Pancreas (tissue), 10 donors: ENCODE results near the gene F12. TPM values are rescaled to one million over a fixed set of nuclear protein-coding genes. Genes with fewer than 3 reads are reported as not detected.
A peak's percentile ranks its signal among the peaks of the same experiment; 100 is the strongest.

ENCODE experiments used
- ATAC-seq, 4 donors: fragments of 200-7000 bp; cut with Tn5 transposase; one replicate each; pipeline versions ENCODE4 v1.8.0 to v1.9.1; 2020; ENCODE audit warnings: mild to moderate bottlenecking in 4 of 4, moderate library complexity in 4 of 4
- DNase-seq, 6 donors: peaks; one replicate each; pipeline ENCODE4 v3.0.0-alpha.2; 2020
- FAIRE-seq: peaks from 2 replicates; lab custom pipeline; 2012; peaks lifted over from hg19 to GRCh38; lab: Jason Lieb, UNC
- H3K27ac ChIP-seq, 4 donors: fragments of 200-600 bp; sonication (generic); 1 replicate in 3 of 4; 2 replicates in 1 of 4; pipeline versions ENCODE4 v1.5.0 to v1.8.0; 2020
- H3K27me3 ChIP-seq, 4 donors: fragments of 200-600 bp; one replicate each; pipeline ENCODE4 v1.8.0; 2021
- H3K36me3 ChIP-seq, 3 donors: fragments of 200-600 bp; sonication (generic) in 1 of 3; one replicate each; pipeline versions ENCODE4 v1.5.0 to v1.8.0; 2020 to 2021
- H3K4me1 ChIP-seq, 3 donors: fragments of 200-600 bp; one replicate each; pipeline ENCODE4 v1.8.0; 2021
- H3K4me3 ChIP-seq, 4 donors: fragments of 200-600 bp; sonication (generic) in 2 of 4; one replicate each; pipeline versions ENCODE4 v1.5.0 to v1.8.0; 2020 to 2021
- H3K9me3 ChIP-seq, 4 donors: fragments of 200-600 bp; one replicate each; pipeline ENCODE4 v1.8.0; 2021
- CTCF ChIP-seq, 4 donors: fragments of 200-600 bp; sonication (generic) in 3 of 4; IDR thresholded peaks; one replicate each; pipeline versions ENCODE4 v1.5.0 to v1.8.0; 2021; ENCODE audit warnings: antibody characterized with exemption in 4 of 4
- WGBS, 2 donors: extraction: QIAGEN DNeasy Blood & Tissue Kit; methylation state at CpG; one replicate each; pipeline ENCODE4 v1.1.7; 2013; 5-methylcytosine and 5-hydroxymethylcytosine counted together
- intact Hi-C, 3 donors: fragments of 100-400 bp; cut with DNase I; formaldehyde crosslinking; loops; one replicate each; pipeline versions ENCODE4 v1.11.1 to v1.14.2; 2022
- polyA plus RNA-seq, 2 donors: library from polyadenylated mRNA; stranded (reverse); fragments of 200-250 nt; gene quantifications; one replicate each; pipeline ENCODE4 v1.2.3, GENCODE V29; 2013
- total RNA-seq, 6 donors: library from RNA; stranded (reverse); fragmentation: NEBNext Ultra II Directional in 4 of 6; extraction: Animal tissue kit (Norgen Biotek cat#: 25700) in 4 of 6; gene quantifications; one replicate each; pipeline versions ENCODE4 v1.2.1 to v1.2.4, GENCODE V29; 2021 to 2023
- donor health status: healthy with polysubstance abuse.
- donor health status: DM: no; HTN: no; CAD: no; lungs with moderate emphysema.
- donor health status: DM: no; HTN: no; CAD: no.
- donor health status: control.
- donor health status: control.
- donor health status: Bipolar disorder and iron deficiency.
- donor health status: DM: yes; HTN: yes; CAD: no.
- donor health status: DM: no; HTN: no; CAD: no.
- donor health status: DM: no; HTN: no; CAD: no.
- donor health status: DM: yes; HTN: yes; CAD: no.

The F12 gene
- total and polyA plus RNA-seq, 8 donors = 0.83 to 2.6 (median 1.8) TPM

- H3K4me1 ChIP-seq = peaks cover 4 to 14% (median 8%) of the 10 kb centered on the region in 3 donors
- FAIRE-seq (no peak), ATAC-seq (peak; percentile 86 to 92 (median 88)), DNase-seq (peak; percentile 82 to 96 (median 88))
- WGBS, 2 donors = 0% methylated on average over 77 to 93 of the region's 93 CpGs
- H3K36me3 ChIP-seq = no peaks in the 10 kb centered on the region
- H3K9me3 ChIP-seq = no peaks in the 10 kb centered on the region
- H3K4me3 ChIP-seq = peak overlapping the region; percentile 17 to 70 (median 56)
- H3K27ac ChIP-seq = no peak overlapping the region
- intact Hi-C loops = no loop called here
- peaks cover 0 to 8% (median 0%) of the 10 kb centered on the region in 4 donors for H3K27me3 ChIP-seq
- TF ChIP-seq CTCF (IDR thresholded peaks at IDR 0.05) = peak; percentile 42 to 66 (median 54)
These were observed 5.3 kb downstream of the F12 start for GRCh38 chr5:177403792-177404640.

GRCh38 chr5:177403102-177403791 lies 6.1 kb downstream of the F12 start:
- Histone ChIP-seq H3K4me3 (peak overlapping the region; percentile 17 to 70 (median 56)), H3K36me3 (no peaks in the 10 kb centered on the region), H3K4me1 (peaks cover 4 to 14% (median 8%) of the 10 kb centered on the region in 3 donors), H3K27me3 (peaks cover 0 to 8% (median 0%) of the 10 kb centered on the region in 4 donors), H3K9me3 (no peaks in the 10 kb centered on the region), H3K27ac (no peak overlapping the region)
- TF ChIP-seq CTCF (IDR thresholded peaks at IDR 0.05) = no peak
- ATAC-seq (peak; percentile 13 to 26 (median 22)), DNase-seq (peak in 3 of 6 donors; percentile 62 to 81 (median 69)), FAIRE-seq (no peak)
- intact Hi-C loops = no loop called here
- 2 to 3% methylated on average over 56 to 61 of the region's 61 CpGs for WGBS, 2 donors

GRCh38 chr5:177402271-177403043 lies 6.9 kb downstream of the F12 start:
- peak overlapping the region in 3 of 4 donors; percentile 46 to 70 (median 65) for H3K4me3 ChIP-seq
- H3K36me3 ChIP-seq = no peaks in the 10 kb centered on the region
- FAIRE-seq (no peak), DNase-seq (peak; percentile 74 to 92 (median 83)), ATAC-seq (peak; percentile 69 to 78 (median 74))
- peak in 3 of 4 donors; percentile 10 to 22 (median 18) for TF ChIP-seq CTCF (IDR thresholded peaks at IDR 0.05)
- H3K27me3 ChIP-seq = peaks cover 0 to 8% (median 0%) of the 10 kb centered on the region in 4 donors
- H3K9me3 ChIP-seq = no peaks in the 10 kb centered on the region
- H3K4me1 ChIP-seq = peaks cover 4 to 14% (median 8%) of the 10 kb centered on the region in 3 donors
- peak overlapping the region in 1 of 4 donors; percentile 8 for H3K27ac ChIP-seq
- 6% methylated on average over 49 of the region's 49 CpGs for WGBS, 2 donors
- intact Hi-C loops = no loop called here

GRCh38 chr5:177399997-177400868 lies 9.1 kb downstream of the F12 start, which contains the start of gene PFN3:
Gene PFN3, minus strand, starts transcription at chr5:177400661. Its CDS starts 85 bp downstream, at chr5:177400576.
- H3K27me3 ChIP-seq = peaks cover 0 to 8% (median 0%) of the 10 kb centered on the region in 4 donors
- H3K4me1 ChIP-seq = peaks cover 4 to 14% (median 8%) of the 10 kb centered on the region in 3 donors
- H3K4me3 ChIP-seq = no peak within 1 kb of the TSS
- H3K9me3 ChIP-seq = no peaks in the 10 kb centered on the region
- FAIRE-seq (no peak), DNase-seq (no peak), ATAC-seq (no peak)
- H3K36me3 ChIP-seq = no peaks in the 10 kb centered on the region
- TF ChIP-seq CTCF (IDR thresholded peaks at IDR 0.05) = no peak
- no peak within 1 kb of the TSS for H3K27ac ChIP-seq
- intact Hi-C loops = loop anchor here in 1 of 3 donors (5.0 kb wide), 1 partner anchor 112 kb away; no protein-coding TSS in a partner anchor
- 17 to 18% methylated on average over 86 to 92 of the region's 92 CpGs for whole genome bisulfite sequencing, 2 donors
